Neural cell (in vitro differentiated cells): ENCODE measurements around the gene CASTOR1. TPM values are rescaled to one million over a fixed set of nuclear protein-coding genes. Genes with fewer than 3 reads are reported as not detected.

Experiments
- H2AFZ ChIP-seq: fragments of 200-600, 300-800 bp; sonication (generic), shearing (Covaris generic); 2 replicates; pipeline ENCODE4 v1.6.0; 2014; ENCODE audit warnings: low read depth, mild to moderate bottlenecking, antibody characterized with exemption, low read length, moderate library complexity
- H3F3A ChIP-seq: fragments of 200-600 bp; shearing (Covaris generic); 2 replicates; pipeline ENCODE4 v1.6.1; 2016; ENCODE audit warnings: mild to moderate bottlenecking, moderate library complexity, mixed read lengths, antibody characterized with exemption, low read length; ENCODE audit not compliant: insufficient read depth, poor library complexity, severe bottlenecking
- H3K27ac ChIP-seq: fragments of 200-600, 300-800 bp; sonication (generic), shearing (Covaris generic); 2 replicates; pipeline ENCODE4 v1.5.1; 2014; ENCODE audit warnings: mild to moderate bottlenecking, low read length, moderate library complexity
- H3K27me3 ChIP-seq: fragments of 300-800, 200-600 bp; sonication (generic), shearing (Covaris generic); 2 replicates; pipeline ENCODE4 v1.6.0; 2014; ENCODE audit warnings: mild to moderate bottlenecking, low read depth, low read length, moderate library complexity; ENCODE audit not compliant: insufficient read depth
- H3K36me3 ChIP-seq: fragments of 300-800, 200-600 bp; sonication (generic), shearing (Covaris generic); 2 replicates; pipeline ENCODE4 v1.5.1; 2014; ENCODE audit warnings: mild to moderate bottlenecking, antibody characterized with exemption, low read length, moderate library complexity; ENCODE audit not compliant: insufficient read depth
- H3K4me2 ChIP-seq: fragments of 300-800, 200-600 bp; sonication (generic), shearing (Covaris generic); 2 replicates; pipeline ENCODE4 v1.6.0; 2014; ENCODE audit warnings: mild to moderate bottlenecking, low read length
- H3K4me3 ChIP-seq: fragments of 300-800, 200-600 bp; sonication (generic), shearing (Covaris generic); 2 replicates; pipeline ENCODE4 v1.5.1; 2014; ENCODE audit warnings: mild to moderate bottlenecking, low read length, moderate library complexity
- H3K79me2 ChIP-seq: fragments of 200-600 bp; shearing (Covaris generic); replicated peaks from 2 replicates; pipeline ENCODE4 v1.6.0; 2014; ENCODE audit warnings: mild to moderate bottlenecking, low read length, moderate library complexity; ENCODE audit not compliant: insufficient read depth
- H3K9ac ChIP-seq: fragments of 300-800, 200-600 bp; sonication (generic), shearing (Covaris generic); 2 replicates; pipeline ENCODE4 v1.6.1; 2016; ENCODE audit warnings: mild to moderate bottlenecking, low read length, mixed read lengths
- H3K9me2 ChIP-seq: fragments of 200-600 bp; shearing (Covaris generic); 2 replicates; pipeline ENCODE4 v1.6.1; 2016; ENCODE audit warnings: mild to moderate bottlenecking, low read length, mixed read lengths; ENCODE audit not compliant: insufficient read depth
- H3K9me3 ChIP-seq: fragments of 200-600, 300-800 bp; sonication (generic), shearing (Covaris generic); 2 replicates; pipeline ENCODE4 v1.6.1; 2016; ENCODE audit warnings: mild to moderate bottlenecking, mixed run types, low read length, moderate library complexity, mixed read lengths
- H4K20me1 ChIP-seq: fragments of 200-600 bp; shearing (Covaris generic); 2 replicates; pipeline ENCODE4 v1.6.1; 2016; ENCODE audit warnings: mild to moderate bottlenecking, mixed run types; ENCODE audit not compliant: insufficient read depth
- CTCF ChIP-seq: fragments of 450-650 bp; IDR thresholded peaks from 2 replicates; pipeline ENCODE4 v1.5.1; 2014; ENCODE audit warnings: antibody characterized with exemption, mild to moderate bottlenecking, moderate library complexity; ENCODE audit not compliant: poor library complexity, severe bottlenecking
- EP300 ChIP-seq: fragments of 450-650 bp; conservative IDR thresholded peaks from 2 replicates; pipeline ENCODE4 v1.6.1; 2014; ENCODE audit warnings: antibody characterized with exemption, mild to moderate bottlenecking, moderate library complexity; ENCODE audit not compliant: poor library complexity, severe bottlenecking
- EZH2 ChIP-seq: fragments of 200-600, 300-800 bp; shearing (Covaris generic), sonication (generic); IDR thresholded peaks from 2 replicates; pipeline ENCODE4 v1.6.1; 2014; ENCODE audit warnings: antibody characterized with exemption, low read length, borderline replicate concordance, mild to moderate bottlenecking; ENCODE audit not compliant: insufficient read depth, poor library complexity, severe bottlenecking
- MXI1 ChIP-seq: fragments of 450-650 bp; conservative IDR thresholded peaks from 2 replicates; pipeline ENCODE4 v1.6.1; 2014; ENCODE audit warnings: antibody characterized with exemption, mild to moderate bottlenecking; ENCODE audit not compliant: poor library complexity, severe bottlenecking
- POLR2AphosphoS5 ChIP-seq: IDR thresholded peaks from 2 replicates; pipeline ENCODE4 v1.6.1; 2012
- RAD21 ChIP-seq: fragments of 450-650 bp; conservative IDR thresholded peaks from 2 replicates; pipeline ENCODE4 v1.6.1; 2014; ENCODE audit warnings: antibody characterized with exemption, mild to moderate bottlenecking, moderate library complexity
- REST ChIP-seq: IDR thresholded peaks from 2 replicates; pipeline ENCODE4 v1.6.1; 2012; ENCODE audit warnings: borderline replicate concordance
- SMC3 ChIP-seq: fragments of 450-650 bp; conservative IDR thresholded peaks from 2 replicates; pipeline ENCODE4 v1.6.1; 2014; ENCODE audit warnings: antibody characterized with exemption, mild to moderate bottlenecking, moderate library complexity; ENCODE audit not compliant: poor library complexity
- TAF1 ChIP-seq: IDR thresholded peaks from 2 replicates; pipeline ENCODE4 v1.6.1; 2012; ENCODE audit warnings: low read depth
- polyA plus RNA-seq: library from polyadenylated mRNA; depleted of rRNA; stranded (reverse); fragments of >200 nt; gene quantifications from 2 replicates; pipeline ENCODE4 v1.2.3, GENCODE V29; 2014

Gene CASTOR1
- polyA plus RNA-seq, 1 donor from 2014 or later: 2.2 TPM

GRCh38 chr22:30239488-30240405 is 49.6 kb downstream of the CASTOR1 start:
- Histone ChIP-seq H2AFZ (no peak overlapping the region), H3K79me2 (no peaks in the 10 kb centered on the region), H3K9ac (no peak overlapping the region), H3K36me3 (no peaks in the 10 kb centered on the region), H3K9me3 (no peaks in the 10 kb centered on the region), H3K4me3 (no peak overlapping the region), H3K27me3 (no peaks in the 10 kb centered on the region), H3K9me2 (no peaks in the 10 kb centered on the region), H4K20me1 (no peaks in the 10 kb centered on the region), H3F3A (no peaks in the 10 kb centered on the region), H3K4me2 (no peak overlapping the region), H3K27ac (no peak overlapping the region)
- TF ChIP-seq TAF1 (no peak), CTCF (no peak), REST (no peak), EZH2 (no peak), SMC3 (no peak), RAD21 (no peak), MXI1 (no peak), POLR2AphosphoS5 (no peak), EP300 (no peak)

- H3K9ac ChIP-seq: no peak overlapping the region
- H3K27me3 ChIP-seq: no peaks in the 10 kb centered on the region
- H3K79me2 ChIP-seq: no peaks in the 10 kb centered on the region
- H3K9me3 ChIP-seq: no peaks in the 10 kb centered on the region
- H2AFZ ChIP-seq: no peak overlapping the region
- no peak for TF ChIP-seq POLR2AphosphoS5
- no peak for TF ChIP-seq CTCF
- TF ChIP-seq REST: no peak
- no peak for TF ChIP-seq MXI1
- no peak for TF ChIP-seq EP300
- no peak for TF ChIP-seq EZH2
- TF ChIP-seq SMC3: no peak
- no peak for TF ChIP-seq RAD21
- no peak for TF ChIP-seq TAF1
- no peak overlapping the region for H3K4me3 ChIP-seq
- H3K9me2 ChIP-seq: no peaks in the 10 kb centered on the region
- H3F3A ChIP-seq: no peaks in the 10 kb centered on the region
- H4K20me1 ChIP-seq: no peaks in the 10 kb centered on the region
- H3K27ac ChIP-seq: no peak overlapping the region
- no peak overlapping the region for H3K4me2 ChIP-seq
- H3K36me3 ChIP-seq: no peaks in the 10 kb centered on the region
These were observed 50.4 kb downstream of the CASTOR1 start for GRCh38 chr22:30238661-30239487.
